Measurements from ENCODE around the gene SUPT5H.
"Not testable (repeated sequence)": the region's sequence is repeated elsewhere in the genome, so short reads cannot be mapped to it uniquely, and the experiment has no call there.

SUPT5H gene

GRCh38 chr19:39470724-39471339 lies 25.4 kb downstream of the SUPT5H start:
- no peak for TF ChIP-seq CTCF (IDR thresholded peaks at IDR 0.05; ENCODE audit: insufficient read depth, missing control alignments)
- DNase-seq (ENCODE audit: insufficient read length, low spot score) (no peak), FAIRE-seq (no peak)

- TF ChIP-seq CTCF (IDR thresholded peaks at IDR 0.05; ENCODE audit: insufficient read depth, missing control alignments): no peak
- DNase-seq (ENCODE audit: insufficient read length, low spot score): no peak
- no peak for FAIRE-seq
These were observed 26.6 kb downstream of the SUPT5H start for GRCh38 chr19:39471756-39472536.

GRCh38 chr19:39472746-39473442 lies 27.5 kb downstream of the SUPT5H start:
- no peak for TF ChIP-seq CTCF (IDR thresholded peaks at IDR 0.05; ENCODE audit: insufficient read depth, missing control alignments)
- DNase-seq (ENCODE audit: insufficient read length, low spot score): no peak

GRCh38 chr19:39473443-39473960 lies 28.1 kb downstream of the SUPT5H start:
- FAIRE-seq (no peak), DNase-seq (ENCODE audit: insufficient read length, low spot score) (no peak)
- no peak for TF ChIP-seq CTCF (IDR thresholded peaks at IDR 0.05; ENCODE audit: insufficient read depth, missing control alignments)

More at GRCh38 chr19:39472746-39473442, 27.5 kb downstream of the SUPT5H start:
- FAIRE-seq: no peak

- FAIRE-seq (no peak), DNase-seq (ENCODE audit: insufficient read length, low spot score) (peak; percentile 75)
- TF ChIP-seq CTCF (IDR thresholded peaks at IDR 0.05; ENCODE audit: insufficient read depth, missing control alignments): peak; percentile 76
These were observed 28.8 kb downstream of the SUPT5H start for GRCh38 chr19:39474139-39474620.

GRCh38 chr19:39475748-39476147 lies 30.4 kb downstream of the SUPT5H start:
- DNase-seq (ENCODE audit: insufficient read length, low spot score): no peak
- FAIRE-seq: no peak
- no peak for TF ChIP-seq CTCF (IDR thresholded peaks at IDR 0.05; ENCODE audit: insufficient read depth, missing control alignments)

- not testable (repeated sequence) for FAIRE-seq; DNase-seq (ENCODE audit: insufficient read length, low spot score)
These were observed 34.0 kb downstream of the SUPT5H start for GRCh38 chr19:39479319-39479801.

All from D721Med (cell line).